Activated T-cell treated with anti-CD3 and anti-CD28 coated beads for 24 hours (primary cell): ENCODE measurements around the gene OR13J1.
A peak's percentile ranks its signal among the peaks of the same experiment; 100 is the strongest.

Experiments
- DNase-seq: peaks from one replicate; pipeline ENCODE4 v3.0.0-alpha.2; 2020; ENCODE audit warnings: low read depth

The OR13J1 gene

GRCh38 chr9:35832814-35833213, 37.4 kb downstream of the OR13J1 start:
- no peak for DNase-seq

- no peak for DNase-seq
Observed at GRCh38 chr9:35831040-35831439, 39.2 kb downstream of the OR13J1 start.

GRCh38 chr9:35829764-35830096, 40.5 kb downstream of the OR13J1 start:
- no peak for DNase-seq

GRCh38 chr9:35829084-35829763, 41.0 kb downstream of the OR13J1 start, which contains the start of gene TMEM8B:
Gene TMEM8B (plus strand): TSS chr9:35829228. CDS start chr9:35829448, 220 bp downstream.
- peak; percentile 89 for DNase-seq

GRCh38 chr9:35828716-35829083, 41.5 kb downstream of the OR13J1 start, which contains the start of gene FAM221B:
Gene FAM221B (minus strand): TSS chr9:35828732. CDS start chr9:35826161, 2,571 bp downstream.
- DNase-seq = no peak

GRCh38 chr9:35827486-35827885, 42.7 kb downstream of the OR13J1 start:
- no peak for DNase-seq

GRCh38 chr9:35826071-35826701, 44.0 kb downstream of the OR13J1 start:
- peak; percentile 24 for DNase-seq

GRCh38 chr9:35822926-35823325, 47.3 kb downstream of the OR13J1 start:
- no peak for DNase-seq

- no peak for DNase-seq
Observed at GRCh38 chr9:35820076-35820475, 50.1 kb downstream of the OR13J1 start.
